Neural cell (in vitro differentiated cells): Measurements from ENCODE around the gene FLYWCH2. TPM values are rescaled to one million over a fixed set of nuclear protein-coding genes. Genes with fewer than 3 reads are reported as not detected.

ENCODE experiments used
- H2AFZ ChIP-seq: fragments of 200-600, 300-800 bp; sonication (generic), shearing (Covaris generic); 2 replicates; pipeline ENCODE4 v1.6.0; 2014; ENCODE audit warnings: low read depth, mild to moderate bottlenecking, antibody characterized with exemption, low read length, moderate library complexity
- H3F3A ChIP-seq: fragments of 200-600 bp; shearing (Covaris generic); 2 replicates; pipeline ENCODE4 v1.6.1; 2016; ENCODE audit warnings: mild to moderate bottlenecking, moderate library complexity, mixed read lengths, antibody characterized with exemption, low read length; ENCODE audit not compliant: insufficient read depth, poor library complexity, severe bottlenecking
- H3K27ac ChIP-seq: fragments of 200-600, 300-800 bp; sonication (generic), shearing (Covaris generic); 2 replicates; pipeline ENCODE4 v1.5.1; 2014; ENCODE audit warnings: mild to moderate bottlenecking, low read length, moderate library complexity
- H3K27me3 ChIP-seq: fragments of 300-800, 200-600 bp; sonication (generic), shearing (Covaris generic); 2 replicates; pipeline ENCODE4 v1.6.0; 2014; ENCODE audit warnings: mild to moderate bottlenecking, low read depth, low read length, moderate library complexity; ENCODE audit not compliant: insufficient read depth
- H3K36me3 ChIP-seq: fragments of 300-800, 200-600 bp; sonication (generic), shearing (Covaris generic); 2 replicates; pipeline ENCODE4 v1.5.1; 2014; ENCODE audit warnings: mild to moderate bottlenecking, antibody characterized with exemption, low read length, moderate library complexity; ENCODE audit not compliant: insufficient read depth
- H3K4me2 ChIP-seq: fragments of 300-800, 200-600 bp; sonication (generic), shearing (Covaris generic); 2 replicates; pipeline ENCODE4 v1.6.0; 2014; ENCODE audit warnings: mild to moderate bottlenecking, low read length
- H3K4me3 ChIP-seq: fragments of 300-800, 200-600 bp; sonication (generic), shearing (Covaris generic); 2 replicates; pipeline ENCODE4 v1.5.1; 2014; ENCODE audit warnings: mild to moderate bottlenecking, low read length, moderate library complexity
- H3K79me2 ChIP-seq: fragments of 200-600 bp; shearing (Covaris generic); replicated peaks from 2 replicates; pipeline ENCODE4 v1.6.0; 2014; ENCODE audit warnings: mild to moderate bottlenecking, low read length, moderate library complexity; ENCODE audit not compliant: insufficient read depth
- H3K9ac ChIP-seq: fragments of 300-800, 200-600 bp; sonication (generic), shearing (Covaris generic); 2 replicates; pipeline ENCODE4 v1.6.1; 2016; ENCODE audit warnings: mild to moderate bottlenecking, low read length, mixed read lengths
- H3K9me2 ChIP-seq: fragments of 200-600 bp; shearing (Covaris generic); 2 replicates; pipeline ENCODE4 v1.6.1; 2016; ENCODE audit warnings: mild to moderate bottlenecking, low read length, mixed read lengths; ENCODE audit not compliant: insufficient read depth
- H3K9me3 ChIP-seq: fragments of 200-600, 300-800 bp; sonication (generic), shearing (Covaris generic); 2 replicates; pipeline ENCODE4 v1.6.1; 2016; ENCODE audit warnings: mild to moderate bottlenecking, mixed run types, low read length, moderate library complexity, mixed read lengths
- H4K20me1 ChIP-seq: fragments of 200-600 bp; shearing (Covaris generic); 2 replicates; pipeline ENCODE4 v1.6.1; 2016; ENCODE audit warnings: mild to moderate bottlenecking, mixed run types; ENCODE audit not compliant: insufficient read depth
- EP300 ChIP-seq: fragments of 450-650 bp; conservative IDR thresholded peaks from 2 replicates; pipeline ENCODE4 v1.6.1; 2014; ENCODE audit warnings: antibody characterized with exemption, mild to moderate bottlenecking, moderate library complexity; ENCODE audit not compliant: poor library complexity, severe bottlenecking
- EZH2 ChIP-seq: fragments of 200-600, 300-800 bp; shearing (Covaris generic), sonication (generic); IDR thresholded peaks from 2 replicates; pipeline ENCODE4 v1.6.1; 2014; ENCODE audit warnings: antibody characterized with exemption, low read length, borderline replicate concordance, mild to moderate bottlenecking; ENCODE audit not compliant: insufficient read depth, poor library complexity, severe bottlenecking
- MXI1 ChIP-seq: fragments of 450-650 bp; conservative IDR thresholded peaks from 2 replicates; pipeline ENCODE4 v1.6.1; 2014; ENCODE audit warnings: antibody characterized with exemption, mild to moderate bottlenecking; ENCODE audit not compliant: poor library complexity, severe bottlenecking
- POLR2AphosphoS5 ChIP-seq: IDR thresholded peaks from 2 replicates; pipeline ENCODE4 v1.6.1; 2012
- RAD21 ChIP-seq: fragments of 450-650 bp; conservative IDR thresholded peaks from 2 replicates; pipeline ENCODE4 v1.6.1; 2014; ENCODE audit warnings: antibody characterized with exemption, mild to moderate bottlenecking, moderate library complexity
- SMC3 ChIP-seq: fragments of 450-650 bp; conservative IDR thresholded peaks from 2 replicates; pipeline ENCODE4 v1.6.1; 2014; ENCODE audit warnings: antibody characterized with exemption, mild to moderate bottlenecking, moderate library complexity; ENCODE audit not compliant: poor library complexity
- TAF1 ChIP-seq: IDR thresholded peaks from 2 replicates; pipeline ENCODE4 v1.6.1; 2012; ENCODE audit warnings: low read depth
- polyA plus RNA-seq: library from polyadenylated mRNA; depleted of rRNA; stranded (reverse); fragments of >200 nt; gene quantifications from 2 replicates; pipeline ENCODE4 v1.2.3, GENCODE V29; 2014
- TF ChIP-seq, protein P1 (sequence below): IDR thresholded peaks from 2 replicates; pipeline ENCODE4 v1.6.1; 2012; ENCODE audit warnings: borderline replicate concordance
- TF ChIP-seq, protein P2 (sequence below): fragments of 450-650 bp; IDR thresholded peaks from 2 replicates; pipeline ENCODE4 v1.5.1; 2014; ENCODE audit warnings: antibody characterized with exemption, mild to moderate bottlenecking, moderate library complexity; ENCODE audit not compliant: poor library complexity, severe bottlenecking

Gene FLYWCH2
- polyA plus RNA-seq, 1 donor from 2014 or later, result 193 TPM

DNA sequence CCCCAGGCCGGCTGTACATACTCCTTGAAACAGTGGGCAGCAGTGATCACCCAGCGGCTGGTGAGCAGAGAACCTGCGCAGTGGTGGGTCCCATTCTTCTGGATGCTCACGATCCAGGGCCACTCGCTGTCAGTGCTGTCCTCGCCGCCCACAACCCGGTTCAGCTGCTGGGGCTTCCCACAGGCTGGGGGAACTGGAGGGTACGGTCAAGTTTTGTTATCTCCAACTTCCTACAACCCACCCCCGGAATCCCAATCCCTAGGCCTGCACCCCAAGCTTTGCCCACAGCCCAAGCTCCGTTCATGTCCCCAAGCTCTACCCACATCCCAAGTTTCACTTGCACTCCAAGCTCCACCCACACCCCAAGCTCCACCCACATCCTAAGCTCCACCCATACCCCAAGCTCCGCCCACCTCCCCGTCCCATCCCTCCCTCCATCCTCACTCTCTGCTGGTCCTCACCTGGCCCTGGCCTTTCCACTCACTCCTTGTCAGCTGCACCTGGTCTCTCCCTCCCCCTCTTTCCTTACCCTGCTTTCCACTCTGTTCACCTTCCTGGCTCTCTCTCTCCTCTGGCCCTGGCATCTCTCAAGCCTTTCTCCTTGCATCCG, 26.8 kb upstream of the FLYWCH2 start:
- Histone ChIP-seq H3K36me3 (no peaks in the 10 kb centered on the region), H3K4me3 (no peak overlapping the region), H4K20me1 (no peaks in the 10 kb centered on the region), H2AFZ (no peak overlapping the region), H3K79me2 (no peaks in the 10 kb centered on the region), H3K9ac (no peak overlapping the region), H3K4me2 (no peak overlapping the region), H3K27me3 (peaks cover 40% of the 10 kb centered on the region), H3K27ac (no peak overlapping the region), H3K9me2 (no peaks in the 10 kb centered on the region), H3K9me3 (no peaks in the 10 kb centered on the region), H3F3A (no peaks in the 10 kb centered on the region)
- TF ChIP-seq POLR2AphosphoS5 (no peak), MXI1 (no peak), RAD21 (no peak), EP300 (no peak), EZH2 (no peak), TAF1 (no peak), SMC3 (no peak)
- TF ChIP-seq, protein P1, sequence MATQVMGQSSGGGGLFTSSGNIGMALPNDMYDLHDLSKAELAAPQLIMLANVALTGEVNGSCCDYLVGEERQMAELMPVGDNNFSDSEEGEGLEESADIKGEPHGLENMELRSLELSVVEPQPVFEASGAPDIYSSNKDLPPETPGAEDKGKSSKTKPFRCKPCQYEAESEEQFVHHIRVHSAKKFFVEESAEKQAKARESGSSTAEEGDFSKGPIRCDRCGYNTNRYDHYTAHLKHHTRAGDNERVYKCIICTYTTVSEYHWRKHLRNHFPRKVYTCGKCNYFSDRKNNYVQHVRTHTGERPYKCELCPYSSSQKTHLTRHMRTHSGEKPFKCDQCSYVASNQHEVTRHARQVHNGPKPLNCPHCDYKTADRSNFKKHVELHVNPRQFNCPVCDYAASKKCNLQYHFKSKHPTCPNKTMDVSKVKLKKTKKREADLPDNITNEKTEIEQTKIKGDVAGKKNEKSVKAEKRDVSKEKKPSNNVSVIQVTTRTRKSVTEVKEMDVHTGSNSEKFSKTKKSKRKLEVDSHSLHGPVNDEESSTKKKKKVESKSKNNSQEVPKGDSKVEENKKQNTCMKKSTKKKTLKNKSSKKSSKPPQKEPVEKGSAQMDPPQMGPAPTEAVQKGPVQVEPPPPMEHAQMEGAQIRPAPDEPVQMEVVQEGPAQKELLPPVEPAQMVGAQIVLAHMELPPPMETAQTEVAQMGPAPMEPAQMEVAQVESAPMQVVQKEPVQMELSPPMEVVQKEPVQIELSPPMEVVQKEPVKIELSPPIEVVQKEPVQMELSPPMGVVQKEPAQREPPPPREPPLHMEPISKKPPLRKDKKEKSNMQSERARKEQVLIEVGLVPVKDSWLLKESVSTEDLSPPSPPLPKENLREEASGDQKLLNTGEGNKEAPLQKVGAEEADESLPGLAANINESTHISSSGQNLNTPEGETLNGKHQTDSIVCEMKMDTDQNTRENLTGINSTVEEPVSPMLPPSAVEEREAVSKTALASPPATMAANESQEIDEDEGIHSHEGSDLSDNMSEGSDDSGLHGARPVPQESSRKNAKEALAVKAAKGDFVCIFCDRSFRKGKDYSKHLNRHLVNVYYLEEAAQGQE, result no peak
- TF ChIP-seq, protein P2, sequence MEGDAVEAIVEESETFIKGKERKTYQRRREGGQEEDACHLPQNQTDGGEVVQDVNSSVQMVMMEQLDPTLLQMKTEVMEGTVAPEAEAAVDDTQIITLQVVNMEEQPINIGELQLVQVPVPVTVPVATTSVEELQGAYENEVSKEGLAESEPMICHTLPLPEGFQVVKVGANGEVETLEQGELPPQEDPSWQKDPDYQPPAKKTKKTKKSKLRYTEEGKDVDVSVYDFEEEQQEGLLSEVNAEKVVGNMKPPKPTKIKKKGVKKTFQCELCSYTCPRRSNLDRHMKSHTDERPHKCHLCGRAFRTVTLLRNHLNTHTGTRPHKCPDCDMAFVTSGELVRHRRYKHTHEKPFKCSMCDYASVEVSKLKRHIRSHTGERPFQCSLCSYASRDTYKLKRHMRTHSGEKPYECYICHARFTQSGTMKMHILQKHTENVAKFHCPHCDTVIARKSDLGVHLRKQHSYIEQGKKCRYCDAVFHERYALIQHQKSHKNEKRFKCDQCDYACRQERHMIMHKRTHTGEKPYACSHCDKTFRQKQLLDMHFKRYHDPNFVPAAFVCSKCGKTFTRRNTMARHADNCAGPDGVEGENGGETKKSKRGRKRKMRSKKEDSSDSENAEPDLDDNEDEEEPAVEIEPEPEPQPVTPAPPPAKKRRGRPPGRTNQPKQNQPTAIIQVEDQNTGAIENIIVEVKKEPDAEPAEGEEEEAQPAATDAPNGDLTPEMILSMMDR, result no peak

DNA sequence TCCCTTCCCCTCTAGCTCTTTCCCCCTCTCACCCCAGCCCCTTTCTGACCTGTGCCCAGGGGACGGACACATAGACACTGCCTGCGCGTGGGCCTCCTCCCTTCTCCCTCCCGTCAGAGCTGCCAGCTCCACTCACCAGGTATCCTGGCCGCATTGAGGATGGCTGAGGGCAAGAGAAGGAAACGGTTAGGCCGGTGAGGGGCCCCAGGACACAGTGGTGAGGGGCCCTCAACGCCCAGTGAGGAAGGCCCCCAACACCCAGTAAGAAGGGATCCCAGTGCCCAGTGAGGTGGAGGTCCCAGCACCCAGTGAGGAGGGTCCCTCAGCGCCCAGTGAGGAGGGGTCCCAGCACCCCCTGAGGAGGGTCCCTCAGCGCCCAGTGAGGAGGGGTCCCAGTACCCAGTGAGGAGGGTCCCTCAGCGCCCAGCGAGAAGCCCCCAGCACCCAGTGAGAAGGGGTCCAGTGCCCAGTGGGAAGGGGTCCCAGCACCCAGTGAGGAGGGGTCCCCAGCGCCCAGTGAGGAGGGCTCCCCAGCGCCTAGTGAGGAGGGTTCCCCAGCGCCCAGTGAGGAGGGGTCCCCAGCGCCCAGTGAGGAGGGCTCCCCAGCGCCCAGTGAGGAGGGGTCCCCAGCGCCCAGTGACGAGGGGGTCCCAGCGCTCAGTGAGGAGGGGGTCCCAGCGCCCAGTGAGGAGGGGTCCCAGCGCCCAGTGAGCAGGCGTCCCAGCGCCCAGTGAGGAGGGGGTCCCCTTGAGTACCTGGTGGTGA, 26.1 kb upstream of the FLYWCH2 start:
- Histone ChIP-seq H3K36me3 (no peaks in the 10 kb centered on the region), H3K9me2 (no peaks in the 10 kb centered on the region), H3F3A (no peaks in the 10 kb centered on the region), H3K9ac (no peak overlapping the region), H3K79me2 (no peaks in the 10 kb centered on the region), H4K20me1 (no peaks in the 10 kb centered on the region), H3K9me3 (no peaks in the 10 kb centered on the region), H3K27ac (no peak overlapping the region), H3K27me3 (peaks cover 40% of the 10 kb centered on the region), H3K4me2 (no peak overlapping the region), H3K4me3 (no peak overlapping the region), H2AFZ (no peak overlapping the region)
- no peak for TF ChIP-seq MXI1
- no peak for TF ChIP-seq EZH2
- TF ChIP-seq EP300, result no peak
- TF ChIP-seq SMC3, result no peak
